Type B pancreatic cell (in vitro differentiated cells): Measurements from ENCODE around the gene PLG. TPM values are rescaled to one million over a fixed set of nuclear protein-coding genes. Genes with fewer than 3 reads are reported as not detected.
"Not testable (repeated sequence)": the region's sequence is repeated elsewhere in the genome, so short reads cannot be mapped to it uniquely, and the experiment has no call there.

Experiments used
- DNase-seq: peaks from one replicate; pipeline ENCODE4 v3.0.0; 2021; ENCODE audit warnings: mixed read lengths; ENCODE audit not compliant: unreplicated experiment; ENCODE audit errors: extremely low spot score
- H3K27ac Mint-ChIP-seq: 2 replicates; pipeline ENCODE4 v1.8.0; 2021; ENCODE audit warnings: mild to moderate bottlenecking, mixed read lengths
- H3K27me3 Mint-ChIP-seq: 2 replicates; pipeline ENCODE4 v1.8.0; 2021; ENCODE audit warnings: mixed read lengths
- H3K36me3 Mint-ChIP-seq: 2 replicates; pipeline ENCODE4 v1.8.0; 2021; ENCODE audit warnings: mixed read lengths
- H3K4me1 Mint-ChIP-seq: one replicate; pipeline ENCODE4 v1.8.0; 2021; ENCODE audit warnings: mixed read lengths; ENCODE audit not compliant: unreplicated experiment
- H3K4me3 Mint-ChIP-seq: 2 replicates; pipeline ENCODE4 v1.8.0; 2021; ENCODE audit warnings: mild to moderate bottlenecking, mixed read lengths
- H3K9me3 Mint-ChIP-seq: 2 replicates; pipeline ENCODE4 v1.8.0; 2021; ENCODE audit warnings: mixed read lengths
- CTCF ChIP-seq: fragments of 200-600 bp; sonication (generic); conservative IDR thresholded peaks from 2 replicates; pipeline ENCODE4 v1.5.0; 2021; ENCODE audit warnings: antibody characterized with exemption, mild to moderate bottlenecking
- long read RNA-seq: library from polyadenylated mRNA; unstranded; transcript quantifications from one replicate; pipeline ENCODE4 v2.0.0, GENCODE V29; 2020
- total RNA-seq: library from RNA; stranded (reverse); gene quantifications from 2 replicates; pipeline ENCODE4 v1.2.1, GENCODE V29; 2021; ENCODE audit warnings: low replicate concordance

PLG gene
- total RNA-seq: 0.46 and 0.59 TPM in 2 replicates
- long read RNA-seq, partial matches to known transcripts: 0 of 2 reads
- long read RNA-seq, other reads (novel, unspliced or antisense): 0 of 2 reads

- H3K9me3 Mint-ChIP-seq, DNase-seq, H3K4me1 Mint-ChIP-seq, H3K27me3 Mint-ChIP-seq, H3K4me3 Mint-ChIP-seq, H3K27ac Mint-ChIP-seq, H3K36me3 Mint-ChIP-seq: not testable (repeated sequence)
Observed at GRCh38 chr6:160701918-160702680, at the start of gene PLG. Gene PLG, plus strand, starts transcription at chr6:160702244. Its CDS starts 61 bp downstream, at chr6:160702305.

GRCh38 chr6:160659562-160659961, 42.5 kb upstream of the PLG start:
- no peak for TF ChIP-seq CTCF
- H3K9me3 Mint-ChIP-seq: peaks cover 5% of the 10 kb centered on the region
- H3K27ac Mint-ChIP-seq: no peak overlapping the region
- no peaks in the 10 kb centered on the region for H3K4me1 Mint-ChIP-seq
- no peak for DNase-seq
- H3K4me3 Mint-ChIP-seq: no peak overlapping the region
- H3K27me3 Mint-ChIP-seq: peaks cover 3% of the 10 kb centered on the region
- no peaks in the 10 kb centered on the region for H3K36me3 Mint-ChIP-seq

- Mint-ChIP-seq H3K4me1 (no peaks in the 10 kb centered on the region), H3K4me3 (no peak overlapping the region), H3K27ac (no peak overlapping the region), H3K9me3 (peaks cover 5% of the 10 kb centered on the region), H3K36me3 (no peaks in the 10 kb centered on the region), H3K27me3 (peaks cover 3% of the 10 kb centered on the region)
- DNase-seq: no peak
- no peak for TF ChIP-seq CTCF
Observed at GRCh38 chr6:160661216-160661615, 40.8 kb upstream of the PLG start.

GRCh38 chr6:160662429-160662828, 39.6 kb upstream of the PLG start:
- Mint-ChIP-seq H3K27ac (no peak overlapping the region), H3K4me1 (no peaks in the 10 kb centered on the region), H3K36me3 (no peaks in the 10 kb centered on the region), H3K9me3 (peaks cover 5% of the 10 kb centered on the region), H3K4me3 (no peak overlapping the region), H3K27me3 (peaks cover 3% of the 10 kb centered on the region)
- no peak for DNase-seq
- TF ChIP-seq CTCF: no peak

- Mint-ChIP-seq H3K9me3 (peaks cover under 1% of the 10 kb centered on the region), H3K27ac (no peak overlapping the region), H3K4me1 (no peaks in the 10 kb centered on the region), H3K27me3 (peaks cover 3% of the 10 kb centered on the region), H3K36me3 (no peaks in the 10 kb centered on the region), H3K4me3 (no peak overlapping the region)
- no peak for DNase-seq
- TF ChIP-seq CTCF: no peak
Observed at GRCh38 chr6:160662842-160663241, 39.2 kb upstream of the PLG start.

GRCh38 chr6:160664198-160664597, 37.8 kb upstream of the PLG start, which contains the start of gene LPA:
Gene LPA, minus strand, starts transcription at chr6:160664275. Its CDS starts 61 bp downstream, at chr6:160664214.
- H3K4me1 Mint-ChIP-seq, DNase-seq, H3K9me3 Mint-ChIP-seq, H3K27ac Mint-ChIP-seq, H3K4me3 Mint-ChIP-seq, H3K36me3 Mint-ChIP-seq, H3K27me3 Mint-ChIP-seq: not testable (repeated sequence)
